Vagina (tissue), 2 donors: ENCODE data around the gene FHIT. TPM values are rescaled to one million over a fixed set of nuclear protein-coding genes. Genes with fewer than 3 reads are reported as not detected.

Experiments
- DNase-seq, 2 donors: peaks; one replicate each; pipeline ENCODE4 v3.0.0-alpha.2; 2017; ENCODE audit errors: extremely low spot score in 2 of 2
- H3K27ac ChIP-seq: fragments of 200-600 bp; sonication (generic); one replicate; pipeline ENCODE4 v1.5.1; 2019
- H3K27me3 ChIP-seq: fragments of 200-600 bp; sonication (generic); one replicate; pipeline ENCODE4 v1.5.1; 2019
- H3K36me3 ChIP-seq, 2 donors: fragments of 200-600 bp; sonication (generic); one replicate each; pipeline ENCODE4 v1.5.1; 2017 to 2019
- H3K4me1 ChIP-seq: fragments of 200-600 bp; sonication (generic); one replicate; pipeline ENCODE4 v1.5.1; 2019
- H3K4me3 ChIP-seq, 2 donors: fragments of 200-600 bp; sonication (generic); 1 replicate in 1 of 2; 2 replicates in 1 of 2; pipeline ENCODE4 v1.5.1; 2016 to 2019
- H3K9me3 ChIP-seq: fragments of 200-600 bp; sonication (generic); one replicate; pipeline ENCODE4 v1.5.1; 2019
- POLR2A ChIP-seq, 2 donors: fragments of 450-650 bp; IDR thresholded peaks; one replicate each; pipeline ENCODE4 v1.6.1; 2017; ENCODE audit warnings: antibody characterized with exemption in 2 of 2, mild to moderate bottlenecking in 2 of 2, moderate library complexity in 2 of 2
- POLR2AphosphoS5 ChIP-seq, 2 donors: sonication (generic); formaldehyde crosslinking; IDR thresholded peaks; one replicate each; pipeline ENCODE4 v1.9.0; 2017; ENCODE audit warnings: antibody characterized with exemption in 2 of 2, mild to moderate bottlenecking in 2 of 2, low read depth in 1 of 2; ENCODE audit not compliant: insufficient read depth in 1 of 2
- intact Hi-C: fragments of 100-400 bp; cut with DNase I; formaldehyde crosslinking; loops from one replicate; pipeline ENCODE4 v1.15.1; 2023
- total RNA-seq: library from RNA; depleted of rRNA; stranded (reverse); fragments of >200 nt; gene quantifications from one replicate; pipeline ENCODE4 v1.2.3, GENCODE V29; 2016
- TF ChIP-seq, protein P1 (sequence below), 3 experiments: fragments of 450-650 bp in 2 of 3; fragments of 200-600 bp in 1 of 3; sonication (generic) in 1 of 3; IDR thresholded peaks; one replicate each; pipeline ENCODE4 v1.5.1; 2017 to 2019; ENCODE audit warnings: antibody characterized with exemption in 3 of 3, mild to moderate bottlenecking in 2 of 3, moderate library complexity in 2 of 3

The FHIT gene
- total RNA-seq, 1 donor from 2014 or later: 7.9 TPM

DNA sequence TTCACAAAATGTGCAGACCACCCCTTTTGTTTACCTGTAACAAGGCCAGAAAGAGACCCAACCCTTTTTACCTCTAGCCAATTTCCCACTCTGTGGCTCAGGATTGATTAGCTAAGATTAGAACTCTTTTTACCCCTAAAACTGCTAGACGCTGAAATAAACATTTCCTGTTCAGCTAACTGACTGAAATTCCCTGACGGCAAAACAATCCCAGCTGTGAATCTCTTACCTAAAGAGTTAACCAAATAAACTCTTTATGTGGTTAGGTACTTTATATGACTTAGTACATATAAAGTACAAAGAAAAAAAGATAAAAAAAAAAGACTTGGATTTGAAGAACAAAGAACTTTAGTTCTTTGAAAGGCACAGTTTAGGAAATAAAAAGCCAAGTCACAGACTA lies 988.7 kb downstream of the FHIT start:
- DNase-seq: no peak
- TF ChIP-seq, protein P1, sequence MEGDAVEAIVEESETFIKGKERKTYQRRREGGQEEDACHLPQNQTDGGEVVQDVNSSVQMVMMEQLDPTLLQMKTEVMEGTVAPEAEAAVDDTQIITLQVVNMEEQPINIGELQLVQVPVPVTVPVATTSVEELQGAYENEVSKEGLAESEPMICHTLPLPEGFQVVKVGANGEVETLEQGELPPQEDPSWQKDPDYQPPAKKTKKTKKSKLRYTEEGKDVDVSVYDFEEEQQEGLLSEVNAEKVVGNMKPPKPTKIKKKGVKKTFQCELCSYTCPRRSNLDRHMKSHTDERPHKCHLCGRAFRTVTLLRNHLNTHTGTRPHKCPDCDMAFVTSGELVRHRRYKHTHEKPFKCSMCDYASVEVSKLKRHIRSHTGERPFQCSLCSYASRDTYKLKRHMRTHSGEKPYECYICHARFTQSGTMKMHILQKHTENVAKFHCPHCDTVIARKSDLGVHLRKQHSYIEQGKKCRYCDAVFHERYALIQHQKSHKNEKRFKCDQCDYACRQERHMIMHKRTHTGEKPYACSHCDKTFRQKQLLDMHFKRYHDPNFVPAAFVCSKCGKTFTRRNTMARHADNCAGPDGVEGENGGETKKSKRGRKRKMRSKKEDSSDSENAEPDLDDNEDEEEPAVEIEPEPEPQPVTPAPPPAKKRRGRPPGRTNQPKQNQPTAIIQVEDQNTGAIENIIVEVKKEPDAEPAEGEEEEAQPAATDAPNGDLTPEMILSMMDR (IDR thresholded peaks at IDR 0.05): no peak
- TF ChIP-seq POLR2AphosphoS5 (IDR thresholded peaks at IDR 0.05; ENCODE audit: insufficient read depth in 1 of 2, low read depth in 1 of 2) (no peak), POLR2A (IDR thresholded peaks at IDR 0.05) (no peak)
- Histone ChIP-seq H3K27ac (no peak overlapping the region), H3K4me3 (no peak overlapping the region), H3K9me3 (no peaks in the 10 kb centered on the region), H3K4me1 (no peaks in the 10 kb centered on the region), H3K36me3 (no peaks in the 10 kb centered on the region), H3K27me3 (no peaks in the 10 kb centered on the region)
- intact Hi-C loops: no loop called here

DNA sequence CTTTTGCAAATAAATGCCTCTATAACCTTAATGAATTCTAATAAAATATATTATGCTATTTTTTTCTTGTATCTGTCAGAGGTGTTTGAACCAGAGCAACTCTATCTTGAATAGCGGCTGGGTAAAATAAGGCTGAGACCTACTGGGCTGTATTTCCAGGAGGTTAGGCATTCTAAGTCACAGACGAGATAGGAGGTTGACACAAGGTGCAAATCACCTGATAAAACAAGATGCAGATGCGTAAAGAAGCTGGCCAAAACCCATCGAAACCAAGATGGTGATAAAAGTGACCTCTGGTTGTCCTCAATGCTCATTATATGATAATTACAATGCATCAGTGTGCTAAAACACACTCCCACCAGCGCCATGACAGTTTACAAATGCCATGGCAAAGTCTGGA lies 990.7 kb downstream of the FHIT start:
- Histone ChIP-seq H3K27ac (no peak overlapping the region), H3K4me3 (no peak overlapping the region), H3K4me1 (no peaks in the 10 kb centered on the region), H3K36me3 (no peaks in the 10 kb centered on the region), H3K9me3 (no peaks in the 10 kb centered on the region), H3K27me3 (no peaks in the 10 kb centered on the region)
- intact Hi-C loops: no loop called here
- DNase-seq: no peak
- no peak for TF ChIP-seq POLR2AphosphoS5 (IDR thresholded peaks at IDR 0.05; ENCODE audit: insufficient read depth in 1 of 2, low read depth in 1 of 2)
- TF ChIP-seq POLR2A (IDR thresholded peaks at IDR 0.05): no peak
- TF ChIP-seq, protein P1 (IDR thresholded peaks at IDR 0.05): no peak

DNA sequence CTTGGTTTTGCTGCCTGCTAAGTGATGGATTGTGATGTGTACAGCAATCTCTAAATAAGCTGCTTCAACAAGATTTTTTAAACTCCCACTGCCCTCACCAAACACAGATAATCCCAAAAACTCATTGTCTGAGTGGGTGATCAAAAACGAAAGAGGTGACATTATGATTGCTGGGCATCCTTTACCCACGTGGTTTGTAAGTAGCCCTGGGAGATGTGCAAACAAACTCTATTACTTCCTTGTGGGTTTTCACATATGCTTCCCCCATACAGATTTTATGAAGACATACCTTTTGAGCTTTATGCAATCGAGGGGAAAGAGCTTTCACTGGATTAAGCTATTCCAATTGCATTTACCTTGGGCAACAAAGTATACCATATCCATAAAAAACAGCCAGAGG lies 1000.4 kb downstream of the FHIT start:
- H3K36me3 ChIP-seq: no peaks in the 10 kb centered on the region
- TF ChIP-seq POLR2A (IDR thresholded peaks at IDR 0.05): no peak
- no peak for TF ChIP-seq POLR2AphosphoS5 (IDR thresholded peaks at IDR 0.05; ENCODE audit: insufficient read depth in 1 of 2, low read depth in 1 of 2)
- TF ChIP-seq, protein P1 (IDR thresholded peaks at IDR 0.05): no peak

DNA sequence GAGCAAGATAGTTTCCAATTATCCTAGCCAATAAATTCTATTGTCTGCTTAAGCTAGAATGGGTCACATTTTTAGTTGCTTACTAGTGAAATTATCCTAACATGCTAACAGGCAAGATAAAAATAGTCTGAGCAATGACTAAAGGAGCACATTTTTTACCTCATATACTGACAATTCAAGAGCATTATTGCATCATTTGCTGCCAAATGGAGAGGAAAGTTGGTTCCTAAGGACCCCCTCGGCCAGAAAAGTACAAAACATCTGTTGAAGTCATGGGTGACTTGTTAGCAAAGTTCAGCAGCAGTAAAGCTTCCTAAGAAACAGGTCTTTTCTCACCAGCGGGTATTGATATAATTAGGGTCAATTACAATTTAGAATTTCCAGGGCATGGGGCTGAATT lies 1001.0 kb downstream of the FHIT start:
- no peak overlapping the region for H3K27ac ChIP-seq
- no peak for TF ChIP-seq POLR2AphosphoS5 (IDR thresholded peaks at IDR 0.05; ENCODE audit: insufficient read depth in 1 of 2, low read depth in 1 of 2)
- TF ChIP-seq, protein P1 (IDR thresholded peaks at IDR 0.05): no peak
- no peak for TF ChIP-seq POLR2A (IDR thresholded peaks at IDR 0.05)
- intact Hi-C loops: loop anchor here (10.0 kb wide), 1 partner anchor 445 kb away; no protein-coding TSS in a partner anchor

More for the DNA sequence above, 1000.4 kb downstream of the FHIT start:
- H3K4me3 ChIP-seq: no peak overlapping the region
- no peaks in the 10 kb centered on the region for H3K27me3 ChIP-seq
- H3K27ac ChIP-seq: no peak overlapping the region
- intact Hi-C loops: loop anchor here (10.0 kb wide), 1 partner anchor 444 kb away; no protein-coding TSS in a partner anchor
- DNase-seq: no peak
- H3K9me3 ChIP-seq: no peaks in the 10 kb centered on the region
- H3K4me1 ChIP-seq: no peaks in the 10 kb centered on the region

DNA sequence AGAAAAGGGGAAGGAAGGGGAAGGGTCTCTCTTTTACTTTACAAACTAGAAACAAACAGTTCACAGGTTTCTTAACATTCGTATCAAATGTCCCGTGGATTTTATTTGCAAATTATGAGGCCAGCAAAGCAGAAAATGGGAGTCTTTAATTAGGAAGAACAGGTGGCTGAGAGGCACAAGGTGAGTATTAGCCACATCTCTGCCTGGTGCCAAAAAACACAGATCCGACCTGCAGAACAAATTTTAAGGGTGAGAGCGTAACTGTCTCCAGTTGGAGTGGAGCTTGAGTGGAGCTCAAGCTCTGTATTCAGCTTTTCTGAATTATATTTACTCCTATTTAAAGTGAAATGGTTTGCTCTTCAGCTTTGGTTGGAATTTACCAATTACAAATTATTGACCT lies 1004.9 kb downstream of the FHIT start:
- intact Hi-C loops: no loop called here
- H3K27ac ChIP-seq: no peak overlapping the region
- TF ChIP-seq, protein P1 (IDR thresholded peaks at IDR 0.05): no peak
- TF ChIP-seq POLR2AphosphoS5 (IDR thresholded peaks at IDR 0.05; ENCODE audit: insufficient read depth in 1 of 2, low read depth in 1 of 2) (no peak), POLR2A (IDR thresholded peaks at IDR 0.05) (no peak)
- no peaks in the 10 kb centered on the region for H3K4me1 ChIP-seq
- no peaks in the 10 kb centered on the region for H3K9me3 ChIP-seq
- H3K27me3 ChIP-seq: no peaks in the 10 kb centered on the region
- H3K4me3 ChIP-seq: no peak overlapping the region
- DNase-seq: no peak
- H3K36me3 ChIP-seq: no peaks in the 10 kb centered on the region

More for the DNA sequence above, 1001.0 kb downstream of the FHIT start:
- H3K9me3 ChIP-seq: no peaks in the 10 kb centered on the region
- no peak for DNase-seq
- no peaks in the 10 kb centered on the region for H3K27me3 ChIP-seq
- H3K4me1 ChIP-seq: no peaks in the 10 kb centered on the region
- H3K36me3 ChIP-seq: no peaks in the 10 kb centered on the region
- H3K4me3 ChIP-seq: no peak overlapping the region
